Stimulated activated CD4-positive, alpha-beta T cell treated with anti-CD3 and anti-CD28 coated beads, TNF-alpha, amount 100 ng/mL, for 24 hours (primary cell): ENCODE measurements around the gene CMTM5.

ENCODE experiments used
- DNase-seq, 3 experiments: peaks; one replicate each; pipeline ENCODE4 v3.0.0-alpha.2; 2020; ENCODE audit warnings: low read depth in 3 of 3

CMTM5 gene

DNA sequence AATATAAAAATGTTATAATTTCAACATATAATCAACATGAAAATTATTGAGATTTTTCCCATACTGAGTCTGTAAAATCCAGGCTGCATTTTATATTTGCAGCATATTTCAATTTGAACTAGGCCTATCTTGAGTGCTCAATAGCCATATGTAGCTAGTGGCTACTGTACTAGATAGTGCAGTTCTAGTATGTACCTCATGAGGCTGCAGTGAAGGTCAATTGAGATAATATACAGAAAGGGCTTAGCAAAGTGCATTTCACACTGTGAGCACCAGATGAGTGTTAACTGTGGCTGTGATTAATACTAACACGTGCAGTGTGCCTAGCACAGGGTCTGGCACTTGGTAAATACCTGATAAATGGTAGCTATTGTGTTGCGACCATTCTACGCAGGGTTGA, 18.8 kb upstream of the CMTM5 start:
- no peak for DNase-seq

DNA sequence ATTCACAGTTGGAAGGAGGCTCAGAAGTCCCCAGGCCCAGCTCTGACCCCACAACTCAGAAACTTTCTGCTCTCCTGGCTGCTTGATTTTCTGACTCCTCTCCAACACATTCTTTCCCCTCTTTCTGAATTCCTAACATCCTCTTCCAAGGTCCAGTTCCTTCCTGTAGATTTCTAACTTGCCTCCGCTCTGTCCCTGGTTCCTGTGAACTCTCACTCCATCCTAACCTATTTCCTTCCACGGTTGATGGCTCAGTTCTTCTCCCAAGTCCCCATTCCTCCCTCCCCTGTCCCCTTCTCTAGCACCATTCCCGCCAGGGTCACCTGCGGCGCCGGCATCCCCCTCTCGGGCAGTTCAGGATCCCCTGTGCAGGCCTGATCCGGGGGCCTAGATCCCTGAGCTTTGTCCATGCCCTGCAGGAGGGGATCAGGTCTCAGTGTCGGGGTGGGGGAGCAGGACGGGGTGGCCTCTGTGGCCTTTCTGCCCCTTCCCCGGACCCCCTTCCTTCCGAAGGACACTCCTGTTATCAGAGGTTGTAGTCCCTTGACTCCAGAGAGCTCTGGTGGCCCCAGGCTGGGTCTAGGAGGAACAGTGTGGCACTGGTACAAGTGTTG, 18.2 kb upstream of the CMTM5 start:
- DNase-seq = no peak

DNA sequence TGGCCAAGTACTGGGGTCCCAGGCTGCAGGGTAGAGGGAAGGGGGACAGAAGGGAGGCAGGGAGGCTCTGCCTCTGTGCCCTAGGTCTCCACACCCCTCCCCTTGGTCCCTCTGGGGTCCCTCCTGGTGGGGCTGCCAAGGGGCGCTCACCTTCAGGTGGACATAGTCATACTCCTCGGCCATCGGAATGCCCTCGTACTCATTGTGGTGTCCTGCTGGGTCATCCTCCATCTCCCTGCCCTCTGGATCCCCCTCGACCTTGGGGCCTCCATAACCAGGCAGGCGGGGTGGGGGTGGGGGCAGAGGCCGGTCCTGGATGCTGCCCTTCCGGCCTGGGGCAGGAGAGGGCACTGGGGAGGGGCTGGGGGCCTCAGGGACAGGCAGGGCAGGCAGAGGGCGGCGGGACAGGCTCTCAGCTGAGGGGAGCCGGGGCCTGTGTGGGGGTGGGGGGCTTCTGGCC, 17.6 kb upstream of the CMTM5 start:
- DNase-seq = no peak

DNA sequence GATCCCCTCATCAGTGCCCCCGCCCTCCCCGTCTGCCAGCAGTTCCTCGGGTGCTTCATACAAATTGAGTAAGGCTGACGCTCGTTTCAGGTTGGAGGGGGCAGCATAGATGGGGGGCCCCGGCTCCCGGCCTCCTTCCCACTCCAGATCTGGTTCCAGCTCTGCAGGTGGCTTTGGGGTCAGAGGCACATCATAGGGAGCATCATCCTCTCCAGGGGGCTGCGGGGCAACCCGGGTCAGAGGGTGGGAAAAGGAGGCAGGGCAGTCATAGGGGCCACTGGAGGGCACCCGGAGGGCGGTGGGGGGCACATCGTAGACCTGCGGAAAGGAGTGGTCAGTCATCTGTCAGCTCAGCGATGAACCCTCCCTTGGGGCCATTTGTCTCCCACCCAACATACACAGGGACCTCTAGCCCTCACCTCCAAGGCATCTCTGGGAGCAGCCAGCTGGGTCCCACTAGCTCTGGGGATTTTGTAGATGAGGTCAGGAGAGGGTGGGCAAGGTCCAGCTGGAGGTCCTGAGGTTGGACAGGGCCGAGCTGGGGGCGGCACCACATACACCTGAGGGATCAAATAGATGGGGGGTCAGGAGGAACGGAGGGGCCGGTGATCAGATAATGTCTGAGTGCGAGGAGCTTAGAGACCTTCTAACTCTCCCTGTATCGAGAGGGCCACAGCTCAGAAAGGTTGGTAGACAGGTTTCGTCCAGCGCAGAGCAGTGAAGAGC, 17.0 kb upstream of the CMTM5 start:
- DNase-seq = no peak

DNA sequence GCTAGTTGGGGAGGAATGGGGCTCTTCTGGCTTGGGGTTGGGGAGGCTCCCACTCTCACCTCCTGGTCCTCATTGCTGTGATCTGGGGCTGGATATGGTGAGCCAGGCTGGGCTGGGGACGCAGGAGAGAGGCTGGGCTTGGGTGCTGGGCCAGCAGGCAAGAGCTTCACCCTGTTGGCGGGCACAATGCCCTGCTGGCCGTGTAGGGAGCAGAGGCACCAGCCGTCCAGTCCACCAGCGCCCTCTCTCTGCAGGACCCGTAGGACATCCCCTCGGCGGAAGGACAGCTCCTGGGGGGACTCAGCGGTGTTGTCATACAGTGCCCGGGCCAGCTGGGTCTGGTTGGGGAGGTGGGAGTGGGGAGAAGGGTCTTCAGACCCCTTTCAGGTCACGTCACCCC, 16.4 kb upstream of the CMTM5 start:
- no peak for DNase-seq

DNA sequence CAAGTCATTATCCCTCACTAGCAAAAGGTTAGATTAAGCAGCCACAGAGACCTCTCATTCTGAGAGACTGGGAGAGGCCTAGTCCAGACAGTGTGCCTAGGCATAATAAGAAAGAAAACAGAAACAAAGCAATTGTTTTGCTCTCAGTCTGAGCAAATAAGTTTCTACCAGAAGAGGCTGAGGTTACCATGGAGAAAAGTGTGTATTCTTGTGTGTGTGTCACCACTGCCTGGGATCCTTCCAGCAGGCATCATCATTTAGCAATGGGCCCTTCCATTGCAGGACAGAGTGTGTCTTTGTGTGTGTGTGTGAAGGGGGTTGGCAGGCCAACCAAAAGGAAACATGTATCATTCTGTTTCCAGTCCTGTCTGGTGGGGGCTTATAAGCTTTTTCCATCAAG, 15.5 kb upstream of the CMTM5 start:
- DNase-seq = no peak

DNA sequence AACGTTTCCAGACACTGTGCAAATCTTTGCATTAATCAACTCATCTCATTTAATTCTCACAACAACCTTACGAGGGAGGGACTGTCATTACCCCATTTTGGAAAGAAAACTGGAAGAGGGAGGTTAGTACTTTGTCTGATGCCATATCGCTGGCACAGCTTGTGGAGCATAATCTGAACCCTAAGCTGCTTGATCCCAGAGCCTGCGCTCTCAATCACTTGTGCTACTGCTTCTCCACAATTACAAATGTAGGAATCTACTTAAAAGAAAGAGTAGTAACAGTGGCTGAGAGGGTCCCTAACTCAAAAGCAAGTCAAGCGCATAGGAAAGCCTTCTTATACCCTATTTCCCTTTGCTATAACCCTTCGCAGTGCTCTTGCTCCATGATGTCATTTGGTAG, 15.1 kb upstream of the CMTM5 start:
- no peak for DNase-seq

DNA sequence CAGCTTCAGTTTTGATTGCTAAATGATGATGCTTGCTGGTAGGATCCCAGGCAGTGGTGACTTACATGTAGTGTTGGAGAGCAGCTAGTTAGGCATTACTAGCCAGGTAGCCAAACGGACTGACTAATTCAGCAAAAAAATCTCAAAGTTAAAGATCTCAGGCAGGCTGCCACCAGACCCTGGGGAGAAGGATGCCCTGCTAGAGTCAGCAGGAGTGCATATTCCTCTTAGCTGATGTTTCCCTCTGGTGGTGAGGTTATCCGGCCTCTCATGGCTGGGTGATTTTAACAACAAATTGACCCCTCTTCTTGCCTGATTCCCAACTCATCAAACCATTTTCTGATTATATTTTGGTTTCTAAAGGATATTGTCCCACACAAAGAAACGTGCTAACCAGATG, 14.6 kb upstream of the CMTM5 start:
- DNase-seq = no peak

DNA sequence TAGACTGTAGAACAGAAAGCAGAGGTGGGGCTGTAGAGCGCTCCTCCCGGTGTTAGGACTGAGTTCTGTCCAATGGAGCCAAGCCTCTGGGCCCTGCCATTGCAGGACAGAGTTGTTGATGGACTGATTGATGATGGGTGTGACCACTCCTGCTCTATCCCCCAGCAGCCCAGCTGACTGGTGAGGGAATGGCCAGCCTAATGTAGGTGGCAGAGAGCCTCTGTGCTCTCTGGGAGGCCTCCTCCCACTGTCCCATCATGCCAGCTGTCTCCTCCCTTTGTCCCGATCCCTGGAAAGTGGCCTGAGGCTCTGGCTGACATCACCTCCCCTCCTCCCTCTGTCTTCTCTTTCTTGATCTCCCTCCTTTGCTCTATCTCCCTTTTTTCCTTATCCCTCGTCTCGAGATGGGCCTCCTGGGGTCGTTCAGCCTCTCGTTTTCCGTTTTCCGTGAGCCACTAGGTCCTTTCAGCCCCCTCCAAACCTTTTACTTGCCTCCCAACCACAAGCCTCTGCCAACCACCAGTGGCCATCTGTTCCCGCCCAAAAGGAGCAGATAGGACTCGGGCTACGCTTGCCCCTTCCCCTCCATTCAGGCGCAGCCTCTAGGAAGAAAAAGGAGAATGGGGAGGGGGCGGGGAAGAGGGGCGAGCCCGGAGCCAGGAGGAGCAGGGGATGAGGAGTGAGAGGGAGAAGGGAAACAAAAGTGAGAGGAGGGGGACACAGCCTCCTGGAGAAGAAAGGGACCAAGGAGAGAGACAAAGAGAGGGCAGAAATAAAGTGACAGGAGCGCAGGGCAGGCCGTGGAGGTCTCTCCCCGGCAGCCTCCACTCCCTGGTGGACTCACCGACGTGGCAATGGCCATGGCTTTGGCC, 12.4 kb upstream of the CMTM5 start:
- DNase-seq = no peak

DNA sequence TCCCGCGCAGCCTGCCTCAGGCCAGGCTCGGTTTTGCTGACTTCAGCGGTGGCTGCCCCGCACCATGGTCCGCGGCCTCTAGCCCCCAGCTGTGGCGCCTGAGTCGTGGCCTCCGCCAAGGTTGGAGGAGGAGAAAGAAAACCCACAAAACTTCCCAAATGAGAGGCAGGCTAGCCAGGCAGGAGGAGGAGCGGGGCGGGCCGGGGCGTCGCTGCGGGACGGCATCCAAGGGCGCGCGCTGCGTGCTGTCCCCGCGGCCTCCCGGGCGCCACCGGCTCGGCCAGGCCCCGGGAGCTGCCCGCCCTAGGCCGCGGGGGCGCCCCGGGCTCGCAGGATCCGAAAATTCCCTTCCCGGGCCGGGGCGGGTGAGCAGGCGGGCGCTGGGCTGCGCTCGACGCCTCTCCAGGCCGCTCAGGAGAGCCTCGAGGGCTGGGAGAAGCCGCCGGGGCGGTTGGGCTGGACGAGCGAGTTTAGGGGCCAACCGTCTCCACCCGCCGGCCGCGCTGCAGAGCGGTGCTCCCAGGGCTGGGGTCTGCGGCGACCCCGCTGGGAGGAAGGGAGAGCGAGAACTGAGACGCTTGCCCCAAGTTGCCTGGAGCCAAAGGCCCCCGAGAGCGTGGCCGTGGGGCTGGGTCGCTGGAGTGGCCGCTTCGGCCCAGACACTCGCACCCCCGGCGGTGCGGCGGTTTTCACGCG, 11.7 kb upstream of the CMTM5 start, which contains the start of gene EFS:
EFS (minus strand) TSS at position 137 of the 696 bp plus-strand sequence. CDS start 147 bp downstream, outside the sequence.
- no peak for DNase-seq

DNA sequence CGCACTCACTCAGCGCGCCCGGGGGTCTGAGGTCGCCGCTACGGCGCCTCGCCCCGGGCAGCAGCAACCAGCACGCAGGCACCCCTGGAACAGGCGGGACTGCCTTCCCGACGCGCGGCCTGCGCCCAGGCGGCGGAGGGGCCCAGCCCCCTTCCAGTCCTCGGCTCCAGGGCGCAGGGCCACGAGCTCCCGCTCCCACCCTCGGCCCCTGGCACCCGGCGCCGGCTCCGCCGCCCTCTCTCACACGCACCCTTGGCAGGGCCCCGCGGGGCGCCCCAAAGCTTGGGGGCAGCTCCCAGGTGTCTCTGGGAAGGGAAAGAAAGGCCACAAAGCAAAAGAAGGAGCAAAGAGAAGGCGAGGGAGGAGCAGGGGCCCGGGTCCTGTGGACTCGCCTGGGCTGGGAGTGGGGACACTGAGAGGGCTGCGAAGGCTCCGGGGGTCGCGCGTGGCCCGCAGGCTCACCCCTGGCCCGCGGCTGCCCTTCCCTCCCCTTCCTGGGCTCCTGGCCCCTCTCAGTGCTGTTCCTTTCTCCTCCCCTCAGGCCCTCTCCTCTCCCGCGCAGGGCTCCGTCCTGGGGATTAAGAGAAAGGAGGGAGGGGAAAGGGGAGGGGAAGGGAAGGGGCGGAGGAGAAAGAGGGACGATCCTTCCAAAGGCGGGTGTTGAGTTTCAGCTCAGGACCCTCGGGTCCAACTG, 11.0 kb upstream of the CMTM5 start:
- no peak for DNase-seq

DNA sequence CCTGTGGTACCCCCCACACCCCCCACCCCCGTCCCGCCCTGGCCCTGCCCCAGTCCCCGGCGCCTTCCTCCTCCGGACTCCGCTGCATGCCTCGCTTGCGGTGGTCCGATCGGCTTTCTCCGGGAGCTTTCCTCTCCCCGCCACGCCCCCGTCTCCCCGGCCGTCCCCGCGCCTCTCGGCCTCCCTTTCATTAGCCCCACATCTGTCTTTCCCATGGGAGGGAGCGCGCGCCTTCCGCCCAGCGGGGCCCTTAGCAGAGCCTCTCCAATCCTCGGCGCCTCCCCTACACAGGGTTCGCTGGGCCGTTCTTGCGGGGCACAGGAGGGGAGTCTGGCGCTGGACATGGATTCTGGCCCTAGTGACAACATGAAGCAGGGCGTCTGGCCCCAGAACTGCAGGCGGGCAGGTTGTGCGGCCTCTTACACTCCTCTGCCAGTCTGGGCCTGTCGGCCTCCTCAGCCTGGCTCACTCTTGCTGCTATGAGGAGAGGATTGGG, 10.4 kb upstream of the CMTM5 start:
- no peak for DNase-seq

DNA sequence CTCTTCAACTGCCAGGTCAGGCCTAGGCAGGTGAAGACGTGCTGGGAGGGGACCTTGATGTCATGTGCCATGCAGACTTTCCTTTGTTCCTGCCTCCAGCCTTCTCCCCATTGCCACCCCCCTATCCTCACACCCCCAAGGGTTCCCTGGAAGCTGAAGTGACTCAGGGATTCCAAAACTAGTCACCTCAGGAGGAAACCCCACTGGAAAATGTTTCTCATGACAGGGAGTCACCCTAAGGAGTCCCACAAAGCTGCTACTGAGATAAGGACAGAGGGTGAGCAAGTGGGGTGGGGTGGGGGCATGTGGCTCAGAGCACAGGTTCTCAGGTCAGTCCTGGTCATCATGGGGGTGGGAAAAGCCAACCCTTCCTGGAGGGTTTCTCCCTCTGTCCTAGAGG, 6.6 kb upstream of the CMTM5 start:
- no peak for DNase-seq

DNA sequence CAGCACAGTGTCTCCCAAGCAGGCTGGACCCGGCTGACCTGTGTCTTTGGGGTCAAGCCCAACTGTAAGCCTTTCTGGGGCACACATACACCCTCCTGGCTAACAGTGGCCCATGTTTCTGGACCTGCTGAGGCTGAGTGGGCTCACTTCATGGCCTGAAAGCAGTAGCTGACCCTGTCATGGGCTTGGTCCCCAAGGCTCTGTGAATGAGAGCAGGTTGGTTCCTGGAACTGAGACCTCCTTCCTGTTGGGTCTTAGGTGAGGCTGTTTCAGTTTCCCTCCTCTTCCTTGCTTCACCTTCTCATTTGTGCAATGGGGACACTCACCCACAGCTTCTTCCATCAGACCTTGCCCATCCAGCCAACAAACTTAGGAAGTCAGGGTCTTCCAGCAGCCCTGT, 5.0 kb upstream of the CMTM5 start:
- DNase-seq = no peak

DNA sequence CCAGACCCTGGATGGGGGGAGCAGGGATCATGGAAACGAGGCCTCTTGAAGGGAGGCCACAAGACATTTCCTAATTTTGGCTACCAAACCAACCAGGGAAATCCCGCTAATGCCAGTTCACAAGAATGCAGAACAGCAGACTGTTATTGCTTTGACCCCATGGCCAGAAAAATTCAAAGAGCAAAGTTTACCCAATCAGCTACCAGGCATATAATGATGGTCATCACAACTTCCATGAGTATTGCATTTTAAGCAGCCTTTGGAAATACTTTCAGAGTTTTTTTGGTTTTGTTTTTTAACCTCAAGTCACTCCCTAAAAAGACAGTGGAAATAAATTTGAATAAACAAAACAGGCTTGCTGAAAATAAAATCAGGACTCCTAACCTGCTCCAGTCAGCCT, 4.3 kb upstream of the CMTM5 start, which contains the start of gene IL25:
IL25 (plus strand) TSS at position 301 of the 400 bp plus-strand sequence.
- no peak for DNase-seq

DNA sequence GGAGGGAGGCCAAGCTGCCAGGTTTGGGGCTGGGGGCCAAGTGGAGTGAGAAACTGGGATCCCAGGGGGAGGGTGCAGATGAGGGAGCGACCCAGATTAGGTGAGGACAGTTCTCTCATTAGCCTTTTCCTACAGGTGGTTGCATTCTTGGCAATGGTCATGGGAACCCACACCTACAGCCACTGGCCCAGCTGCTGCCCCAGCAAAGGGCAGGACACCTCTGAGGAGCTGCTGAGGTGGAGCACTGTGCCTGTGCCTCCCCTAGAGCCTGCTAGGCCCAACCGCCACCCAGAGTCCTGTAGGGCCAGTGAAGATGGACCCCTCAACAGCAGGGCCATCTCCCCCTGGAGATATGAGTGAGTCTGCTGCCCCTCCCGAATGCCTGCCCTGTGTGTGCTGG, 3.8 kb upstream of the CMTM5 start:
- no peak for DNase-seq

DNA sequence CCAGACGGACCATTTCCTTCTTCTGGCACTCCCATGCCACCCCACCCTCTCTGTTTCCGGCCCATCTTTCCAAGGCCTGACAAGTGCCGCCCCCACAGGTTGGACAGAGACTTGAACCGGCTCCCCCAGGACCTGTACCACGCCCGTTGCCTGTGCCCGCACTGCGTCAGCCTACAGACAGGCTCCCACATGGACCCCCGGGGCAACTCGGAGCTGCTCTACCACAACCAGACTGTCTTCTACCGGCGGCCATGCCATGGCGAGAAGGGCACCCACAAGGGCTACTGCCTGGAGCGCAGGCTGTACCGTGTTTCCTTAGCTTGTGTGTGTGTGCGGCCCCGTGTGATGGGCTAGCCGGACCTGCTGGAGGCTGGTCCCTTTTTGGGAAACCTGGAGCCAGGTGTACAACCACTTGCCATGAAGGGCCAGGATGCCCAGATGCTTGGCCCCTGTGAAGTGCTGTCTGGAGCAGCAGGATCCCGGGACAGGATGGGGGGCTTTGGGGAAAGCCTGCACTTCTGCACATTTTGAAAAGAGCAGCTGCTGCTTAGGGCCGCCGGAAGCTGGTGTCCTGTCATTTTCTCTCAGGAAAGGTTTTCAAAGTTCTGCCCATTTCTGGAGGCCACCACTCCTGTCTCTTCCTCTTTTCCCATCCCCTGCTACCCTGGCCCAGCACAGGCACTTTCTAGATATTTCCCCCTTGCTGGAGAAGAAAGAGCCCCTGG, 1.2 kb upstream of the CMTM5 start:
- no peak for DNase-seq

DNA sequence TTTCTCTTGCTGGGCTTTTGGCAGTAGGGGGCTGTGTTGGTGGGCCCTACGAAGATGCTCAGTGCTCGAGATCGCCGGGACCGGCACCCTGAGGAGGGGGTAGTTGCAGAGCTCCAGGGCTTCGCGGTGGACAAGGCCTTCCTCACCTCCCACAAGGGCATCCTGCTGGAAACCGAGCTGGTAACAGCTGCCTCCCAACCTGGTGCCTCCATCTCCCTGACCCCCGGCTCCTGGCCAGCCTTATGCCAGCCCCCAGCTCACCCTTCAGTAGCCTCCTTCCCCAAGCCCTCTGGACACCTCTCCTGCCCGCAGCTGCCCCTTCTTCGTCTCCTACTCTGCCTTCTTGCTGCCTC, 328 bp downstream of the CMTM5 start:
- no peak for DNase-seq

DNA sequence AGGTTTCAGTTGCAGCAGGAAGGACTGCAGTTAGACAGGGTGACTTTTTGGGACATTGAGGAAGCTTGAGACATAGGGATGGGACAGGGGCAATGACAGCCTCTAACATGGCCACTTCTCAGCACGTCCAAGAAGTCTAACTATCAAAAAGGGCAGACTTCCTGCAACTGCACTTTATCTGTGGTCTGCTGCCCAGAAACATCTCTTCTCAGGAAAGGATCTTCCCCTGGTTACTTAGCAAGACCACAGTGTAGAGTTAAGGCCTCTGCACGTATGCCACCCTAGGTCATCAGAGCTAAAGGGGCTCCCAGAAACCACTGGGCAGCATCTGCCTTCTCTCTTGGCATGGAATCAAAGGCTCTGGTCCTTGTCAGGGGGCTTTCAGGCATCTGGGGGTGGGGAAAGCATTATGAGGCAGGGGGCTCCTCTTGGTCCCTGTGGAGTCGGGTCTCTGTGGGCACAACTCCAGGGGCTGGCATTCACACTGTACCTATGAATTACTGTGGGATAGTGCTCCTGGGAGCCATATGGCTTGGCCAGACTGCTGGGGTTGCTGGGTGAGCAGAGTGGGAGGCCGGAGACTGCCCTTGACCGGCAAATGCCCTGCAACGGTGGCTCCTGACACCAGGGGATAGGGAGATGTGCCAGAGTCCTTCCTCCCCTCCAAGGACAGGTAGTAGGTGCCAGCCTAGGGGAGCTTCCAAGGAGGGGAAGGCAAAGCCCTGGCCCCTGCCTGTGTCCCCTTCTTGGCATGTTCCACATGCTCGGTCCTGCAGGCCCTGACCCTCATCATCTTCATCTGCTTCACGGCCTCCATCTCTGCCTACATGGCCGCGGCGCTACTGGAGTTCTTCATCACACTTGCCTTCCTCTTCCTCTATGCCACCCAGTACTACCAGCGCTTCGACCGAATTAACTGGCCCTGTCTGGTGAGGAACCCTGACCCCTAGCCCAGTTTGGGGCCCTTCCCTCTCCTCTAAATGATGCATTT, 1.0 kb downstream of the CMTM5 start:
- DNase-seq = no peak
